ENCODE measurements around the gene NXPH3.

DNA sequence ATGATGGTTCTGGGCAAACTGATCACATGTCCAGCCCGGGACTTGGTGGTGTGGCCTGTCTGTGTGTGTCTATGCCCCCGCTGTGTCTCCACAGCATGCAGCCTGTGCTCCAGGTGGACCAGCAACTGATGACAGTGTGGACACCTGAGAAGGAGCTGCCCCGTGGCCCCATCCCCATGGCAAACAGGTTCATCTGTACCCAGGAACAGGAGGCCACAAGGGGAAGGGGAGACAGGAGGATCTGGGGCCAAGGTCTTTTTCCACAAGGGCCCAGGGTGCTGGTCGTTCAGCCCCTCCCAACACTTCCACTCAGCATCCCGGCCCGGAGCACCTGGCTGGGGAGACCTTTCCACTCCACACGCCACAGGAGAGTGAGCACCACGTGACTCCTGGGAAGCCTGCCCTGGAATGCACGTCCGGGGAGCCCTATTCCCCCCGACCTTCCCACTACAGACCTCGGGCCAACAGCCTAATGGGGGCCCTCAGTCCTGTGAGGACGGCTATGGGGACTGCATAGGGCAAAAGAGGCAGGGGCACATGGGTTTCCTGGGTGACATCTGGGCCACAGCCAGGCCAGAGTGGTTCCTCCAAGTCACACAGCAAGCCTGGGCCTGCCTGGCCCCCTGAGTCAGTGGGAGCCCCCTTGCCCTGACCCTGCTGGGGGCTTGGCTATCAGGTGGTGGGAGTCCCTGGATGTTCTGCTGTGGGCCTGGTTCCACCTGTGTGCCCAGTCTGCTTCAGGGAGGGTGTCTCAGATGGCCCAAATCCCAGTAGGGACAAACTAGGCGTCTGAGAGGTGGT lies 20.8 kb upstream of the NXPH3 start:
- TF ChIP-seq, protein P1, sequence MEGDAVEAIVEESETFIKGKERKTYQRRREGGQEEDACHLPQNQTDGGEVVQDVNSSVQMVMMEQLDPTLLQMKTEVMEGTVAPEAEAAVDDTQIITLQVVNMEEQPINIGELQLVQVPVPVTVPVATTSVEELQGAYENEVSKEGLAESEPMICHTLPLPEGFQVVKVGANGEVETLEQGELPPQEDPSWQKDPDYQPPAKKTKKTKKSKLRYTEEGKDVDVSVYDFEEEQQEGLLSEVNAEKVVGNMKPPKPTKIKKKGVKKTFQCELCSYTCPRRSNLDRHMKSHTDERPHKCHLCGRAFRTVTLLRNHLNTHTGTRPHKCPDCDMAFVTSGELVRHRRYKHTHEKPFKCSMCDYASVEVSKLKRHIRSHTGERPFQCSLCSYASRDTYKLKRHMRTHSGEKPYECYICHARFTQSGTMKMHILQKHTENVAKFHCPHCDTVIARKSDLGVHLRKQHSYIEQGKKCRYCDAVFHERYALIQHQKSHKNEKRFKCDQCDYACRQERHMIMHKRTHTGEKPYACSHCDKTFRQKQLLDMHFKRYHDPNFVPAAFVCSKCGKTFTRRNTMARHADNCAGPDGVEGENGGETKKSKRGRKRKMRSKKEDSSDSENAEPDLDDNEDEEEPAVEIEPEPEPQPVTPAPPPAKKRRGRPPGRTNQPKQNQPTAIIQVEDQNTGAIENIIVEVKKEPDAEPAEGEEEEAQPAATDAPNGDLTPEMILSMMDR (IDR thresholded peaks at IDR 0.05; ENCODE audit: low read length) = no peak
- TF ChIP-seq EZH2 (IDR thresholded peaks at IDR 0.05; ENCODE audit: borderline replicate concordance, low read length) = no peak

All from OCI-LY1 (cell line).